GM19043 (cell line): Measurements from ENCODE around the gene DNAJB1.

Experiments used
- ATAC-seq: cut with Tn5 transposase; IDR thresholded peaks from one replicate; pipeline ENCODE4 v1.9.1; 2021; ENCODE audit warnings: low read depth; ENCODE audit not compliant: unreplicated experiment

Gene DNAJB1

GRCh38 chr19:14497228-14497921, 20.8 kb downstream of the DNAJB1 start:
- ATAC-seq = no peak

GRCh38 chr19:14496834-14497227, 21.4 kb downstream of the DNAJB1 start:
- no peak for ATAC-seq

GRCh38 chr19:14496029-14496833, 22.0 kb downstream of the DNAJB1 start, which contains the start of gene GIPC1:
GIPC1 (minus strand) TSS chr19:14496127; CDS start chr19:14482976, 13,151 bp downstream.
- ATAC-seq = no peak

GRCh38 chr19:14495672-14496028, 22.5 kb downstream of the DNAJB1 start:
- no peak for ATAC-seq

- no peak for ATAC-seq
These were observed 23.1 kb downstream of the DNAJB1 start for GRCh38 chr19:14494910-14495671.

- no peak for ATAC-seq
These were observed 23.8 kb downstream of the DNAJB1 start for GRCh38 chr19:14494411-14494810.

GRCh38 chr19:14492756-14493337, 25.4 kb downstream of the DNAJB1 start:
- no peak for ATAC-seq

GRCh38 chr19:14487370-14488125, 30.6 kb downstream of the DNAJB1 start:
- ATAC-seq = no peak

GRCh38 chr19:14482172-14482941, 35.8 kb downstream of the DNAJB1 start:
- ATAC-seq = no peak

- no peak for ATAC-seq
These were observed 37.5 kb downstream of the DNAJB1 start for GRCh38 chr19:14480700-14481079.

GRCh38 chr19:14479975-14480699, 38.1 kb downstream of the DNAJB1 start:
- ATAC-seq = no peak

- ATAC-seq = no peak
These were observed 38.8 kb downstream of the DNAJB1 start for GRCh38 chr19:14479309-14479974.

GRCh38 chr19:14478113-14478545, 40.1 kb downstream of the DNAJB1 start:
- no peak for ATAC-seq

GRCh38 chr19:14477418-14478112, 40.6 kb downstream of the DNAJB1 start:
- ATAC-seq = no peak

GRCh38 chr19:14476673-14477401, 41.4 kb downstream of the DNAJB1 start:
- no peak for ATAC-seq

- no peak for ATAC-seq
These were observed 41.9 kb downstream of the DNAJB1 start for GRCh38 chr19:14476327-14476672.
